K562 (cell line): ENCODE measurements around the gene HPD. TPM values are rescaled to one million over a fixed set of nuclear protein-coding genes. Genes with fewer than 3 reads are reported as not detected.
A peak's percentile ranks its signal among the peaks of the same experiment; 100 is the strongest.

Experiments
- ARHGAP35 ChIP-seq: fragments of 450-650 bp; IDR thresholded peaks from 2 replicates; pipeline ENCODE4 v1.6.1; 2018; ENCODE audit not compliant: partially characterized antibody
- BCL6 ChIP-seq: fragments of 250-450 bp; sonication (Bioruptor Pico); IDR thresholded peaks from 2 replicates; pipeline ENCODE4 v1.4.0; 2020
- CCNT2 ChIP-seq: IDR thresholded peaks from 2 replicates; pipeline ENCODE4 v1.6.1; 2011; ENCODE audit warnings: borderline replicate concordance, low read depth, mild to moderate bottlenecking, moderate library complexity, mixed read lengths, low read length; ENCODE audit not compliant: insufficient read length; ENCODE audit errors: extremely low read depth
- E2F5 ChIP-seq: sonication (generic); formaldehyde crosslinking; IDR thresholded peaks from 2 replicates; pipeline ENCODE4 v1.8.0; 2022; ENCODE audit warnings: mild to moderate bottlenecking, missing genetic modification reagents
- FOXA3 ChIP-seq, 2 experiments: fragments of 450-650 bp in 1 of 2; sonication (generic) in 1 of 2; formaldehyde crosslinking; IDR thresholded peaks in 1 of 2; conservative IDR thresholded peaks in 1 of 2; 2 replicates each; pipeline versions ENCODE4 v1.4.0 to v1.8.0; 2020 to 2022; ENCODE audit warnings: mild to moderate bottlenecking in 2 of 2, missing genetic modification reagents in 1 of 2
- HEY1 ChIP-seq: fragments of 250-450 bp; sonication (Bioruptor Pico); IDR thresholded peaks from 2 replicates; pipeline ENCODE4 v1.5.0; 2020; ENCODE audit warnings: mild to moderate bottlenecking, moderate library complexity, borderline replicate concordance
- IRF1 ChIP-seq: sonication (generic); formaldehyde crosslinking; IDR thresholded peaks from 2 replicates; pipeline ENCODE4 v1.8.0; 2022; ENCODE audit warnings: missing genetic modification reagents, mild to moderate bottlenecking, borderline replicate concordance
- KLF1 ChIP-seq: fragments of 450-650 bp; IDR thresholded peaks from 2 replicates; pipeline ENCODE4 v1.6.1; 2016; ENCODE audit warnings: missing genetic modification characterization, missing compliant biosample characterization
- LARP7 ChIP-seq: fragments of 450-650 bp; IDR thresholded peaks from 2 replicates; pipeline ENCODE4 v1.6.1; 2016
- MLX ChIP-seq, 2 experiments: fragments of 450-650 bp in 1 of 2; sonication (generic) in 1 of 2; formaldehyde crosslinking; conservative IDR thresholded peaks; 2 replicates each; pipeline versions ENCODE4 v1.4.0 to v1.8.1; 2020 to 2022; ENCODE audit warnings: mild to moderate bottlenecking in 1 of 2, missing genetic modification reagents in 1 of 2
- NFYB ChIP-seq: IDR thresholded peaks from 2 replicates; pipeline ENCODE4 v1.6.1; 2011; ENCODE audit warnings: mild to moderate bottlenecking, moderate library complexity; ENCODE audit not compliant: insufficient read length; ENCODE audit errors: extremely low read depth
- PREB ChIP-seq: sonication (generic); formaldehyde crosslinking; IDR thresholded peaks from 2 replicates; pipeline ENCODE4 v1.8.1; 2023; ENCODE audit warnings: mild to moderate bottlenecking, missing genetic modification reagents
- RBM25 ChIP-seq: fragments of 200-400 bp; formaldehyde crosslinking; IDR thresholded peaks from 2 replicates; pipeline ENCODE4 v1.6.1; 2018; ENCODE audit warnings: low read length, low read depth, moderate library complexity; ENCODE audit not compliant: severe bottlenecking
- RCOR1 ChIP-seq, 2 experiments: IDR thresholded peaks; 2 replicates each; pipeline ENCODE4 v1.6.1; 2012; ENCODE audit warnings: low read depth in 2 of 2, low read length in 2 of 2, borderline replicate concordance in 1 of 2, improper control_type of control experiment in 1 of 2
- TAL1 ChIP-seq: fragments of 450-650 bp; IDR thresholded peaks from 2 replicates; pipeline ENCODE4 v1.6.1; 2016; ENCODE audit warnings: mild to moderate bottlenecking
- ZFP30 ChIP-seq: fragments of 250-450 bp; sonication (Bioruptor Pico); IDR thresholded peaks from 2 replicates; pipeline ENCODE4 v1.8.0; 2022; ENCODE audit warnings: moderate library complexity, mild to moderate bottlenecking, inconsistent platforms, borderline replicate concordance
- ZNF398 ChIP-seq: fragments of 250-450 bp; sonication (Bioruptor Pico); IDR thresholded peaks from 2 replicates; pipeline ENCODE4 v1.8.0; 2021; ENCODE audit warnings: moderate library complexity, mild to moderate bottlenecking, inconsistent platforms
- ZNF436 ChIP-seq: fragments of 250-450, 450-650 bp; sonication (Bioruptor Pico); formaldehyde crosslinking; IDR thresholded peaks from 2 replicates; pipeline ENCODE4 v1.7.0; 2020; ENCODE audit warnings: mild to moderate bottlenecking
- polyA plus RNA-seq, 8 experiments: library from polyadenylated mRNA; depleted of rRNA in 4 of 8; stranded (reverse) in 5 of 8; unstranded in 3 of 8; fragments of >200 nt; fragmentation: Nextera tagmentation in 2 of 8; fragmentation: Illumina TruSeq in 1 of 8; extraction: Ambion mirVana in 2 of 8; extraction: Trizol in 1 of 8; gene quantifications; 2 replicates each; pipeline versions ENCODE4 v1.2.1 to v1.2.3, GENCODE V29; 2011 to 2014; ENCODE audit warnings: inconsistent platforms in 1 of 8, missing spikeins in 1 of 8
- total RNA-seq, 7 experiments: library from RNA; depleted of rRNA in 6 of 7; stranded (reverse); fragments of >200 nt in 6 of 7; fragmentation: Illumina TruSeq in 2 of 7; extraction: Trizol in 2 of 7; gene quantifications; 2 replicates each; pipeline versions ENCODE4 v1.2.1 to v1.2.3, GENCODE V29; 2011 to 2021; ENCODE audit warnings: low replicate concordance in 1 of 7
- TF ChIP-seq, protein P1 (sequence below): fragments of 250-450 bp; sonication (Bioruptor Pico); IDR thresholded peaks from 2 replicates; pipeline ENCODE4 v1.8.0; 2022; ENCODE audit warnings: moderate library complexity, mild to moderate bottlenecking, inconsistent platforms

The HPD gene
- total and polyA plus RNA-seq, 9 of the 15 experiments (the other 6 are each of a cell fraction or from before 2014, with no cell fraction given) = 0.06 to 0.29 (median 0.07) TPM; not detected in 4

DNA sequence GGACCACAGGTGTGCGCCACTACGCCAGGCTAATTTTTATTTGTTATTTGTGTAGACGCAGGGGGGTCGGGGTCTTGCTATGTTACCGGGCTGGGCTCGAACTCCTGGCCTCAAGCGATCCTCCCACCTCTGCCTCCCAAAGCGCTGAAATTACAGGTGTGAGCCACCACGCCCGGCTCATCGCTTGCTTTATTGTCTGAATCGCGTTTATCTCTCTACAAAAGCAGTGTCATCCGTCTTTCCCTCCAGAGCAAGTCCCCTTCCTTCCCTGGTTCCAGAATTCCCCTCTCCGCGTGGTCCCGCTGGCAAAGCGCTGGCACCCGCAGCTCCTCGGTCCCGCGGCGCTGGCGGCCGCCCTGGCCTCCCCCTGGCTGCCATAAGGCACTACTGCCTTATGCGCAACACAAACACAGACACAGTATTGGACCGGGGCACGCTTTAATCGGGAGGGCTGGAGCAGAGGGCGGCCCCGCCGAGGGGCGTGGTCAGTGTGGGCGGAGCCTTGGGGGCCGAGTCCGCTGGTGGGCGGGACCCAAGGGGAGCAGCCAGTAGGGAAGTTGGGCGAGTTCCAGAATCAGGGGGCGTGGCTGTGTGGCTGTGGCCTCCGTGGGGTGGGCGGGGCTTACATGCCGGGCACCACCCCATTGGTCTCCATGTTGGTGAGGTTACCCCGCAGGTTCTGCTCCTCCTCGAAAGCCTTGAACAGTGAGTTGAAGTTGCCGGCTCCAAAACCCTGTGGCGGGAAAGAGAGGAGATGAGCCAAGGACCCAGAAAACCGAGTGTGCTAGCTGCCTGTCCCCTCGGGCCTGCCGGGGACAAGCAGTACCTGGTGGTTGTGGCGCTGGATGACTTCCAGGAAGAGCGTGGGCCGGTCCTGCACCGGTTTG, 19.3 kb downstream of the HPD start (continued):
- TF ChIP-seq MLX (CRISPR knock-in tag; conservative IDR thresholded peaks at IDR 0.05) = no peak
- TF ChIP-seq, protein P1, sequence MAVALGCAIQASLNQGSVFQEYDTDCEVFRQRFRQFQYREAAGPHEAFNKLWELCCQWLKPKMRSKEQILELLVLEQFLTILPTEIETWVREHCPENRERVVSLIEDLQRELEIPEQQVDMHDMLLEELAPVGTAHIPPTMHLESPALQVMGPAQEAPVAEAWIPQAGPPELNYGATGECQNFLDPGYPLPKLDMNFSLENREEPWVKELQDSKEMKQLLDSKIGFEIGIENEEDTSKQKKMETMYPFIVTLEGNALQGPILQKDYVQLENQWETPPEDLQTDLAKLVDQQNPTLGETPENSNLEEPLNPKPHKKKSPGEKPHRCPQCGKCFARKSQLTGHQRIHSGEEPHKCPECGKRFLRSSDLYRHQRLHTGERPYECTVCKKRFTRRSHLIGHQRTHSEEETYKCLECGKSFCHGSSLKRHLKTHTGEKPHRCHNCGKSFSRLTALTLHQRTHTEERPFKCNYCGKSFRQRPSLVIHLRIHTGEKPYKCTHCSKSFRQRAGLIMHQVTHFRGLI = no peak
- no peak for TF ChIP-seq BCL6 (CRISPR knock-in tag)
- TF ChIP-seq CCNT2 = peak; percentile 74
- TF ChIP-seq RCOR1 (IDR thresholded peaks at IDR 0.05; ENCODE audit: borderline replicate concordance in 1 of 2, low read depth in 2 of 2, low read length in 2 of 2) = 0 out of 4 replicates have a peak, but pooled peaks of 1 of the 2 experiments have one; percentile 18
- no peak for TF ChIP-seq FOXA3 (CRISPR knock-in tag; conservative IDR thresholded peaks at IDR 0.05 in 1 of 2, IDR thresholded peaks at IDR 0.05 in 1 of 2)
- no peak for TF ChIP-seq TAL1
- TF ChIP-seq LARP7 = no peak
- TF ChIP-seq KLF1 (tag) = no peak; the same call in 1 of the 2 replicates
- no peak for TF ChIP-seq HEY1
- TF ChIP-seq PREB = no peak
- TF ChIP-seq ZNF436 (CRISPR knock-in tag) = no peak
- no peak for TF ChIP-seq ZNF398 (CRISPR knock-in tag)
- no peak for TF ChIP-seq NFYB
- TF ChIP-seq ZFP30 = no peak
- no peak for TF ChIP-seq E2F5 (CRISPR knock-in tag)
- TF ChIP-seq ARHGAP35 = no peak
- TF ChIP-seq RBM25 = no peak
- TF ChIP-seq IRF1 (CRISPR knock-in tag) = no peak
